DOHH2 (cell line): ENCODE results near the gene RABEP1.

Experiments used
- H3F3A ChIP-seq: fragments of 200-600 bp; sonication (generic), shearing (Covaris generic); 2 replicates; pipeline ENCODE4 v1.6.0; 2016; ENCODE audit warnings: antibody characterized with exemption, mild to moderate bottlenecking; ENCODE audit not compliant: control insufficient read depth, insufficient read depth
- H3K27ac ChIP-seq: fragments of 200-600 bp; sonication (generic); 2 replicates; pipeline ENCODE4 v1.5.1; 2014; ENCODE audit warnings: low read depth, mild to moderate bottlenecking, low read length, moderate library complexity
- H3K27me3 ChIP-seq: fragments of 200-600 bp; sonication (generic); 2 replicates; pipeline ENCODE4 v1.6.1; 2014; ENCODE audit warnings: mild to moderate bottlenecking, low read length, mixed read lengths; ENCODE audit not compliant: control insufficient read depth
- H3K36me3 ChIP-seq: fragments of 200-600 bp; sonication (generic); 2 replicates; pipeline ENCODE4 v1.6.1; 2014; ENCODE audit warnings: mild to moderate bottlenecking, low read length, moderate library complexity, mixed read lengths; ENCODE audit not compliant: control insufficient read depth
- H3K4me1 ChIP-seq: fragments of 200-600 bp; sonication (generic); 2 replicates; pipeline ENCODE4 v1.6.1; 2014; ENCODE audit warnings: mild to moderate bottlenecking, low read length, mixed read lengths; ENCODE audit not compliant: control insufficient read depth
- H3K4me2 ChIP-seq: fragments of 200-600 bp; sonication (generic); 2 replicates; pipeline ENCODE4 v1.6.0; 2014; ENCODE audit warnings: mild to moderate bottlenecking, low read length, moderate library complexity
- H3K4me3 ChIP-seq: fragments of 200-600 bp; sonication (generic); 2 replicates; pipeline ENCODE4 v1.5.1; 2014; ENCODE audit warnings: mild to moderate bottlenecking, low read length, mixed read lengths
- H3K79me2 ChIP-seq: fragments of 200-600 bp; sonication (generic); 2 replicates; pipeline ENCODE4 v1.6.1; 2014; ENCODE audit warnings: mild to moderate bottlenecking, low read length, mixed read lengths; ENCODE audit not compliant: control insufficient read depth
- H3K9me2 ChIP-seq: fragments of 200-600 bp; sonication (generic); replicated peaks from 2 replicates; pipeline ENCODE4 v1.6.1; 2014; ENCODE audit warnings: mild to moderate bottlenecking, low read length, mixed read lengths; ENCODE audit not compliant: control insufficient read depth
- H3K9me3 ChIP-seq: fragments of 200-600 bp; sonication (generic); 2 replicates; pipeline ENCODE4 v1.6.1; 2014; ENCODE audit warnings: antibody characterized with exemption, low read length, mixed read lengths; ENCODE audit not compliant: control insufficient read depth, insufficient read depth
- H4K20me1 ChIP-seq: fragments of 200-600 bp; sonication (generic); 2 replicates; pipeline ENCODE4 v1.6.0; 2014; ENCODE audit warnings: low read depth, mild to moderate bottlenecking, antibody characterized with exemption, low read length, moderate library complexity; ENCODE audit not compliant: control insufficient read depth, insufficient read depth
- CTCF ChIP-seq: fragments of 200-600 bp; sonication (generic); IDR thresholded peaks from one replicate; pipeline ENCODE4 v1.5.1; 2014; ENCODE audit warnings: antibody characterized with exemption, mild to moderate bottlenecking, low read depth, low read length; ENCODE audit not compliant: poor library complexity, severe bottlenecking
- EZH2phosphoT487 ChIP-seq: fragments of 200-600 bp; sonication (generic); IDR thresholded peaks from 2 replicates; pipeline ENCODE4 v1.6.1; 2017; ENCODE audit warnings: borderline replicate concordance, mild to moderate bottlenecking, antibody characterized with exemption, low read length, moderate library complexity, mixed read lengths

Gene RABEP1

GRCh38 chr17:5249615-5250014 is 32.5 kb upstream of the RABEP1 start:
- no peaks in the 10 kb centered on the region for H3K9me2 ChIP-seq
- H3K27ac ChIP-seq = no peak overlapping the region
- no peaks in the 10 kb centered on the region for H3K79me2 ChIP-seq
- TF ChIP-seq EZH2phosphoT487 (no peak), CTCF (peak; percentile 66)
- no peak overlapping the region for H3K4me3 ChIP-seq
- no peaks in the 10 kb centered on the region for H3K36me3 ChIP-seq
- H3K4me2 ChIP-seq = no peak overlapping the region
- no peaks in the 10 kb centered on the region for H4K20me1 ChIP-seq
- H3K27me3 ChIP-seq = no peaks in the 10 kb centered on the region
- no peaks in the 10 kb centered on the region for H3K9me3 ChIP-seq
- H3F3A ChIP-seq = peaks cover 7% of the 10 kb centered on the region
- H3K4me1 ChIP-seq = peaks cover 14% of the 10 kb centered on the region

- no peaks in the 10 kb centered on the region for H3K36me3 ChIP-seq
- no peaks in the 10 kb centered on the region for H3K9me3 ChIP-seq
- H4K20me1 ChIP-seq = no peaks in the 10 kb centered on the region
- no peaks in the 10 kb centered on the region for H3K79me2 ChIP-seq
- H3F3A ChIP-seq = no peaks in the 10 kb centered on the region
- 0 out of 2 replicates have a peak overlapping the region, but pooled peaks have one; percentile 10 for H3K4me3 ChIP-seq
- no peaks in the 10 kb centered on the region for H3K27me3 ChIP-seq
- H3K9me2 ChIP-seq = no peaks in the 10 kb centered on the region
- H3K4me2 ChIP-seq = peak overlapping the region; percentile 43
- H3K27ac ChIP-seq = no peak overlapping the region
- peaks cover 27% of the 10 kb centered on the region for H3K4me1 ChIP-seq
- TF ChIP-seq EZH2phosphoT487 = no peak
- TF ChIP-seq CTCF = no peak
Observed at GRCh38 chr17:5254414-5254813, 27.7 kb upstream of the RABEP1 start.

GRCh38 chr17:5254903-5255521 is 27.1 kb upstream of the RABEP1 start:
- no peak for TF ChIP-seq EZH2phosphoT487
- TF ChIP-seq CTCF = no peak
- Histone ChIP-seq H3K4me2 (peak overlapping the region; percentile 43), H3F3A (no peaks in the 10 kb centered on the region), H3K27ac (no peak overlapping the region), H3K9me3 (no peaks in the 10 kb centered on the region), H3K4me1 (peaks cover 23% of the 10 kb centered on the region), H3K27me3 (no peaks in the 10 kb centered on the region), H3K79me2 (no peaks in the 10 kb centered on the region), H4K20me1 (no peaks in the 10 kb centered on the region), H3K4me3 (peak overlapping the region; percentile 10; the same call in 1 of the 2 replicates), H3K36me3 (no peaks in the 10 kb centered on the region), H3K9me2 (no peaks in the 10 kb centered on the region)
